Mesenchymal stem cell (in vitro differentiated cells and primary cell): Measurements from ENCODE around the gene RNF6. TPM values are rescaled to one million over a fixed set of nuclear protein-coding genes. Genes with fewer than 3 reads are reported as not detected.

Experiments used
- DNase-seq: peaks from one replicate; pipeline ENCODE4 v3.0.0-alpha.2; 2013
- H2AFZ ChIP-seq: one replicate; pipeline ENCODE4 v1.6.1; 2013; ENCODE audit warnings: low read depth, mild to moderate bottlenecking, control low read depth, inconsistent platforms, low read length, moderate library complexity
- H2AK5ac ChIP-seq: 2 replicates; pipeline ENCODE4 v1.6.1; 2013; ENCODE audit warnings: low read length, moderate library complexity, mild to moderate bottlenecking, inconsistent platforms; ENCODE audit not compliant: severe bottlenecking
- H2BK120ac ChIP-seq: one replicate; pipeline ENCODE4 v1.6.1; 2013; ENCODE audit warnings: low read depth, mild to moderate bottlenecking, inconsistent platforms, low read length, moderate library complexity
- H2BK12ac ChIP-seq, 2 experiments: one replicate each; pipeline ENCODE4 v1.6.1; 2013; ENCODE audit warnings: inconsistent platforms in 2 of 2, low read length in 2 of 2, mild to moderate bottlenecking in 2 of 2, moderate library complexity in 2 of 2, control low read depth in 1 of 2
- H2BK15ac ChIP-seq: one replicate; pipeline ENCODE4 v1.6.1; 2013; ENCODE audit warnings: mild to moderate bottlenecking, low read depth, inconsistent platforms; ENCODE audit not compliant: poor library complexity, severe bottlenecking
- H2BK5ac ChIP-seq: 2 replicates; pipeline ENCODE4 v1.6.1; 2013; ENCODE audit warnings: low read depth, mild to moderate bottlenecking, low read length, control low read depth, inconsistent platforms; ENCODE audit not compliant: poor library complexity, severe bottlenecking
- H3K14ac ChIP-seq, 2 experiments: one replicate each; pipeline ENCODE4 v1.6.1; 2013; ENCODE audit warnings: inconsistent platforms in 2 of 2, low read length in 2 of 2, control low read depth in 1 of 2, mild to moderate bottlenecking in 1 of 2, moderate library complexity in 1 of 2
- H3K18ac ChIP-seq, 2 experiments: one replicate each; pipeline ENCODE4 v1.6.1; 2013; ENCODE audit warnings: inconsistent platforms in 2 of 2, low read length in 2 of 2, control low read depth in 1 of 2, low read depth in 1 of 2, mild to moderate bottlenecking in 1 of 2
- H3K23ac ChIP-seq, 2 experiments: one replicate each; pipeline ENCODE4 v1.6.1; 2013; ENCODE audit warnings: inconsistent platforms in 2 of 2, low read length in 2 of 2, mild to moderate bottlenecking in 2 of 2, moderate library complexity in 2 of 2, control low read depth in 1 of 2
- H3K27ac ChIP-seq: 2 replicates; pipeline ENCODE4 v1.5.1; 2013; ENCODE audit warnings: mild to moderate bottlenecking, moderate library complexity, low read length, control low read depth, inconsistent platforms; ENCODE audit not compliant: poor library complexity, severe bottlenecking
- H3K27me3 ChIP-seq, 2 experiments: 2 replicates each; pipeline versions ENCODE4 v1.6.1 to v1.7.0; 2013; ENCODE audit warnings: low read length in 2 of 2, mild to moderate bottlenecking in 2 of 2, moderate library complexity in 2 of 2, control low read depth in 1 of 2, inconsistent platforms in 1 of 2; ENCODE audit not compliant: control insufficient read depth in 1 of 2, insufficient read depth in 1 of 2
- H3K36me3 ChIP-seq, 2 experiments: 2 replicates each; pipeline versions ENCODE4 v1.6.1 to v1.7.0; 2013; ENCODE audit warnings: low read length in 2 of 2, control low read depth in 1 of 2, inconsistent platforms in 1 of 2, low read depth in 1 of 2, mild to moderate bottlenecking in 1 of 2; ENCODE audit not compliant: insufficient read depth in 2 of 2, control insufficient read depth in 1 of 2
- H3K4ac ChIP-seq, 2 experiments: one replicate each; pipeline ENCODE4 v1.6.1; 2013; ENCODE audit warnings: inconsistent platforms in 2 of 2, low read length in 2 of 2, mild to moderate bottlenecking in 2 of 2, moderate library complexity in 2 of 2, control low read depth in 1 of 2, low read depth in 1 of 2
- H3K4me1 ChIP-seq: 2 replicates; pipeline ENCODE4 v1.6.1; 2013; ENCODE audit warnings: low read depth, low read length, control low read depth; ENCODE audit not compliant: control insufficient read depth, insufficient read depth
- H3K4me2 ChIP-seq: 2 replicates; pipeline ENCODE4 v1.6.1; 2013; ENCODE audit warnings: low read length, mild to moderate bottlenecking, inconsistent platforms; ENCODE audit not compliant: poor library complexity, severe bottlenecking
- H3K4me3 ChIP-seq, 2 experiments: 2 replicates each; pipeline versions ENCODE4 v1.5.1 to v1.7.0; 2013; ENCODE audit warnings: low read length in 2 of 2, mild to moderate bottlenecking in 2 of 2, control low read depth in 1 of 2, low read depth in 1 of 2; ENCODE audit not compliant: insufficient read depth in 1 of 2
- H3K79me1 ChIP-seq: replicated peaks from 2 replicates; pipeline ENCODE4 v1.6.1; 2013; ENCODE audit warnings: mild to moderate bottlenecking, control low read depth, low read length, inconsistent platforms; ENCODE audit not compliant: poor library complexity, severe bottlenecking
- H3K9ac ChIP-seq: 2 replicates; pipeline ENCODE4 v1.7.0; 2013; ENCODE audit warnings: mild to moderate bottlenecking, low read length, moderate library complexity
- H3K9me3 ChIP-seq: 2 replicates; pipeline ENCODE4 v1.7.0; 2013; ENCODE audit warnings: mild to moderate bottlenecking, low read length; ENCODE audit not compliant: control insufficient read depth
- H4K8ac ChIP-seq: one replicate; pipeline ENCODE4 v1.6.1; 2013; ENCODE audit warnings: inconsistent platforms, mild to moderate bottlenecking, low read length, moderate library complexity
- H4K91ac ChIP-seq: one replicate; pipeline ENCODE4 v1.6.1; 2013; ENCODE audit warnings: mild to moderate bottlenecking, low read length, inconsistent platforms
- WGBS: methylation state at CpG from one replicate; pipeline ENCODE4 v1.1.7; 2013; ENCODE audit warnings: mixed read lengths; 5-methylcytosine and 5-hydroxymethylcytosine counted together
- polyA plus RNA-seq, 2 experiments: library from polyadenylated mRNA; stranded (reverse); fragments of 200-250 nt; gene quantifications; one replicate each; pipeline ENCODE4 v1.2.3, GENCODE V29; 2013

The RNF6 gene
- 34.1 TPM for polyA plus RNA-seq (2013, experiment 1 of 2)
- 37.0 TPM for polyA plus RNA-seq (2013, experiment 2 of 2)

GRCh38 chr13:26221721-26222519 is at the start of gene RNF6:
Gene RNF6, minus strand, starts transcription at chr13:26222314. Its CDS starts 2,665 bp downstream, at chr13:26219649.
- Histone ChIP-seq H2BK15ac (peak within 1 kb of the TSS; percentile 93), H2BK120ac (peak within 1 kb of the TSS; percentile 62), H4K91ac (peak within 1 kb of the TSS; percentile 97), H3K4me1 (peaks cover 3% of the 10 kb centered on the region), H3K14ac (peak within 1 kb of the TSS in 1 of 2 experiments; percentile 76), H3K4me3 (peak within 1 kb of the TSS; percentile 87 to 93), H3K4ac (peak within 1 kb of the TSS; percentile 93 to 98), H3K23ac (peak within 1 kb of the TSS in 1 of 2 experiments; percentile 68), H2BK12ac (peak within 1 kb of the TSS in 1 of 2 experiments; percentile 17), H3K9me3 (no peaks in the 10 kb centered on the region), H2BK5ac (peak within 1 kb of the TSS; percentile 74), H3K9ac (peak within 1 kb of the TSS; percentile 98), H3K79me1 (peaks cover 7% of the 10 kb centered on the region), H2AFZ (peak within 1 kb of the TSS; percentile 98), H3K27me3 (peaks cover 0 to 5% of the 10 kb centered on the region in 2 experiments), H3K27ac (peak within 1 kb of the TSS; percentile 96), H3K18ac (peak within 1 kb of the TSS; percentile 98 to 99), H3K4me2 (peak within 1 kb of the TSS; percentile 67), H4K8ac (peak within 1 kb of the TSS; percentile 97), H2AK5ac (no peak within 1 kb of the TSS), H3K36me3 (peaks cover 3 to 33% of the 10 kb centered on the region in 2 experiments)
- peak; percentile 100 for DNase-seq
- under 1% methylated on average over 64 of the region's 67 CpGs for WGBS

- no peaks in the 10 kb centered on the region for H3K4me1 ChIP-seq
- no peak overlapping the region for H3K14ac ChIP-seq
- H3K4ac ChIP-seq = no peak overlapping the region
- WGBS = 95% methylated on average over 3 of the region's 3 CpGs
- H2BK12ac ChIP-seq = no peak overlapping the region
- H3K23ac ChIP-seq = no peak overlapping the region
- H3K4me3 ChIP-seq = no peak overlapping the region
- H3K18ac ChIP-seq = no peak overlapping the region
- no peaks in the 10 kb centered on the region for H3K9me3 ChIP-seq
- no peak overlapping the region for H2AK5ac ChIP-seq
- DNase-seq = no peak
- no peak overlapping the region for H2BK15ac ChIP-seq
- H2BK120ac ChIP-seq = no peak overlapping the region
- H4K91ac ChIP-seq = no peak overlapping the region
- H2AFZ ChIP-seq = no peak overlapping the region
- no peaks in the 10 kb centered on the region for H3K27me3 ChIP-seq
- no peak overlapping the region for H3K9ac ChIP-seq
- H3K36me3 ChIP-seq = no peaks in the 10 kb centered on the region
- no peak overlapping the region for H2BK5ac ChIP-seq
- H3K4me2 ChIP-seq = no peak overlapping the region
- no peak overlapping the region for H4K8ac ChIP-seq
- H3K79me1 ChIP-seq = peaks cover 13% of the 10 kb centered on the region
- H3K27ac ChIP-seq = no peak overlapping the region
Measured at GRCh38 chr13:26270707-26271106, 48.6 kb upstream of the RNF6 start.

- Histone ChIP-seq H2BK15ac (no peak overlapping the region), H3K27me3 (no peaks in the 10 kb centered on the region), H3K4me1 (no peaks in the 10 kb centered on the region), H3K4me3 (no peak overlapping the region), H2AK5ac (no peak overlapping the region), H3K14ac (no peak overlapping the region), H3K9me3 (no peaks in the 10 kb centered on the region), H3K4me2 (no peak overlapping the region), H3K23ac (no peak overlapping the region), H4K91ac (no peak overlapping the region), H3K27ac (no peak overlapping the region), H2BK120ac (no peak overlapping the region), H2AFZ (no peak overlapping the region), H4K8ac (no peak overlapping the region), H2BK5ac (no peak overlapping the region), H3K18ac (no peak overlapping the region), H3K4ac (no peak overlapping the region), H3K36me3 (no peaks in the 10 kb centered on the region), H3K9ac (no peak overlapping the region), H2BK12ac (no peak overlapping the region), H3K79me1 (peaks cover 16% of the 10 kb centered on the region)
- WGBS = 99% methylated on average over 2 of the region's 3 CpGs
- no peak for DNase-seq
Measured at GRCh38 chr13:26266311-26266710, 44.2 kb upstream of the RNF6 start.

- no peak overlapping the region for H2AK5ac ChIP-seq
- H3K9me3 ChIP-seq = no peaks in the 10 kb centered on the region
- H3K18ac ChIP-seq = no peak overlapping the region
- no peaks in the 10 kb centered on the region for H3K4me1 ChIP-seq
- no peak overlapping the region for H2BK12ac ChIP-seq
- no peak overlapping the region for H2BK5ac ChIP-seq
- WGBS = no CpG with 5 or more reads among the region's 2 CpGs
- no peaks in the 10 kb centered on the region for H3K36me3 ChIP-seq
- H3K4ac ChIP-seq = no peak overlapping the region
- H3K14ac ChIP-seq = no peak overlapping the region
- H3K27me3 ChIP-seq = no peaks in the 10 kb centered on the region
- H2BK15ac ChIP-seq = no peak overlapping the region
- no peak overlapping the region for H2BK120ac ChIP-seq
- no peak overlapping the region for H3K4me2 ChIP-seq
- H3K9ac ChIP-seq = no peak overlapping the region
- no peak overlapping the region for H2AFZ ChIP-seq
- H3K4me3 ChIP-seq = no peak overlapping the region
- no peak overlapping the region for H4K91ac ChIP-seq
- H3K79me1 ChIP-seq = peaks cover 12% of the 10 kb centered on the region
- H4K8ac ChIP-seq = no peak overlapping the region
- no peak overlapping the region for H3K23ac ChIP-seq
- DNase-seq = no peak
- no peak overlapping the region for H3K27ac ChIP-seq
Measured at GRCh38 chr13:26262156-26262555, 40.0 kb upstream of the RNF6 start.
